K562 (cell line): ENCODE measurements around the gene PAQR8. TPM values are rescaled to one million over a fixed set of nuclear protein-coding genes. Genes with fewer than 3 reads are reported as not detected.

Experiments used
- ATAC-seq: fragments of 200-7000 bp; cut with Tn5 transposase; 3 replicates; pipeline ENCODE4 v1.9.1; 2020; ENCODE audit warnings: moderate library complexity
- BruUV-seq: library from RNA; stranded (reverse); fragments of 400-500 nt; replicated peaks from 2 replicates; lab custom pipeline; 2021; lab: Mats Ljungman, UMichigan
- CTCF ChIA-PET: fragments of 300-600 bp; formaldehyde crosslinking; extraction: SDS; loops from one replicate; lab custom pipeline; 2021; ENCODE audit warnings: low intra/inter-chr PET ratio; lab: Yijun Ruan, JAX
- POLR2A ChIA-PET: fragments of 300-600, 350-650 bp; sonication (Branson Sonifier 250); formaldehyde crosslinking; extraction: SDS; loops from one replicate; lab custom pipeline; 2021; ENCODE audit warnings: antibody characterized with exemption, inconsistent platforms; lab: Yijun Ruan, JAX
- DNase-seq, 4 experiments: peaks; one replicate each; pipeline versions ENCODE4 v3.0.0 to v3.0.0-alpha.2; 2011 to 2018; ENCODE audit warnings: low spot score in 3 of 4, mixed read lengths in 3 of 4; ENCODE audit errors: extremely low read depth in 1 of 4
- FAIRE-seq: peaks from 2 replicates; lab custom pipeline; 2011; peaks lifted over from hg19 to GRCh38; lab: Jason Lieb, UNC
- H2AFZ ChIP-seq: 2 replicates; pipeline ENCODE4 v1.6.0; 2011; ENCODE audit warnings: low read depth, low read length, control low read depth, inconsistent platforms
- H3K27ac ChIP-seq: fragments of 200-600 bp; 3 replicates; pipeline ENCODE4 v1.8.0; 2011; ENCODE audit warnings: low read depth, mild to moderate bottlenecking, control low read depth, inconsistent platforms, low read length, moderate library complexity, mixed read lengths; ENCODE audit errors: extremely low read depth
- H3K27me3 ChIP-seq, 2 experiments: fragments of 300-600 bp in 1 of 2; 2 replicates in 1 of 2; 3 replicates in 1 of 2; pipeline versions ENCODE4 v1.6.0 to v1.8.0; 2011; ENCODE audit warnings: inconsistent platforms in 2 of 2, low read length in 2 of 2, mild to moderate bottlenecking in 1 of 2, mixed read lengths in 1 of 2, moderate library complexity in 1 of 2; ENCODE audit not compliant: control insufficient read depth in 2 of 2, insufficient read depth in 2 of 2
- H3K36me3 ChIP-seq: fragments of 300-600 bp; 3 replicates; pipeline ENCODE4 v1.8.0; 2011; ENCODE audit warnings: mild to moderate bottlenecking, low read length, inconsistent platforms; ENCODE audit not compliant: control insufficient read depth, insufficient read depth
- H3K4me1 ChIP-seq, 2 experiments: fragments of 200-600 bp in 1 of 2; replicated peaks in 1 of 2; 2 replicates in 1 of 2; 3 replicates in 1 of 2; pipeline versions ENCODE4 v1.5.1 to v1.8.0; 2011; ENCODE audit warnings: inconsistent platforms in 2 of 2, low read length in 2 of 2, mild to moderate bottlenecking in 1 of 2, mixed read lengths in 1 of 2, moderate library complexity in 1 of 2; ENCODE audit not compliant: control insufficient read depth in 2 of 2, insufficient read depth in 2 of 2
- H3K4me2 ChIP-seq: 2 replicates; pipeline ENCODE4 v1.6.1; 2011; ENCODE audit warnings: low read length, control low read depth, inconsistent platforms, mixed read lengths; ENCODE audit not compliant: insufficient read depth
- H3K4me3 ChIP-seq: fragments of 200-600 bp; sonication (generic), shearing (Covaris generic); 2 replicates; pipeline ENCODE4 v1.5.1; 2016; ENCODE audit warnings: control low read depth, inconsistent platforms
- H3K79me2 ChIP-seq: fragments of 200-600 bp; 3 replicates; pipeline ENCODE4 v1.8.0; 2011; ENCODE audit warnings: low read length, inconsistent platforms; ENCODE audit not compliant: control insufficient read depth, insufficient read depth
- H3K9ac ChIP-seq, 2 experiments: 2 replicates each; pipeline versions ENCODE4 v1.6.0 to v1.6.1; 2011; ENCODE audit warnings: low read depth in 2 of 2, low read length in 2 of 2, control low read depth in 1 of 2, inconsistent platforms in 1 of 2, mild to moderate bottlenecking in 1 of 2, mixed read lengths in 1 of 2; ENCODE audit not compliant: insufficient read depth in 1 of 2
- H3K9me1 ChIP-seq: one replicate; pipeline ENCODE4 v1.6.0; 2011; ENCODE audit warnings: inconsistent platforms, mild to moderate bottlenecking, low read length, moderate library complexity; ENCODE audit not compliant: control insufficient read depth, insufficient read depth
- H3K9me3 ChIP-seq: replicated peaks from 2 replicates; pipeline ENCODE4 v1.5.1; 2011; ENCODE audit warnings: low read depth, low read length, inconsistent platforms; ENCODE audit not compliant: control insufficient read depth, insufficient read depth
- H4K20me1 ChIP-seq: replicated peaks from 2 replicates; pipeline ENCODE4 v1.6.1; 2011; ENCODE audit warnings: low read length, inconsistent platforms, mixed read lengths; ENCODE audit not compliant: control insufficient read depth, insufficient read depth
- C11orf30 ChIP-seq: fragments of 450-650 bp; IDR thresholded peaks from 2 replicates; pipeline ENCODE4 v1.6.1; 2016; ENCODE audit warnings: low read depth, mild to moderate bottlenecking
- CBX8 ChIP-seq: fragments of 200-600 bp; sonication (generic); IDR thresholded peaks from 2 replicates; pipeline ENCODE4 v1.6.1; 2012; ENCODE audit warnings: borderline replicate concordance, mixed run types, low read depth, mild to moderate bottlenecking, moderate library complexity, mixed read lengths, low read length, control low read depth, inconsistent platforms; ENCODE audit not compliant: poor library complexity, severe bottlenecking; ENCODE audit errors: extremely low read depth
- CEBPB ChIP-seq: fragments of 450-650 bp; IDR thresholded peaks from 2 replicates; pipeline ENCODE4 v1.6.1; 2016; ENCODE audit warnings: missing genetic modification characterization, missing compliant biosample characterization
- FOXK2 ChIP-seq, 2 experiments: fragments of 450-650 bp; IDR thresholded peaks in 1 of 2; conservative IDR thresholded peaks in 1 of 2; 2 replicates each; pipeline ENCODE4 v1.6.1; 2016; ENCODE audit warnings: low read depth in 2 of 2, mild to moderate bottlenecking in 1 of 2
- GTF2E2 ChIP-seq: fragments of 200-800 bp; sonication (Bioruptor generic); IDR thresholded peaks from 2 replicates; pipeline ENCODE4 v1.6.1; 2016; ENCODE audit warnings: missing genetic modification characterization, missing compliant biosample characterization
- HIVEP1 ChIP-seq: fragments of 250-450 bp; sonication (Bioruptor Pico); IDR thresholded peaks from 2 replicates; pipeline ENCODE4 v1.4.0; 2020; ENCODE audit warnings: mild to moderate bottlenecking
- HSF4 ChIP-seq: fragments of 250-450 bp; sonication (Bioruptor Pico); IDR thresholded peaks from 2 replicates; pipeline ENCODE4 v2.1.2; 2022; ENCODE audit warnings: mild to moderate bottlenecking, moderate library complexity, borderline replicate concordance
- LARP7 ChIP-seq: fragments of 450-650 bp; IDR thresholded peaks from 2 replicates; pipeline ENCODE4 v1.6.1; 2016
- LEF1 ChIP-seq: fragments of 450-650 bp; IDR thresholded peaks from 2 replicates; pipeline ENCODE4 v1.6.1; 2016; ENCODE audit warnings: mild to moderate bottlenecking
- MTA1 ChIP-seq: fragments of 450-650 bp; IDR thresholded peaks from 2 replicates; pipeline ENCODE4 v1.6.1; 2017; ENCODE audit warnings: borderline replicate concordance
- PHF8 ChIP-seq: fragments of 200-600 bp; sonication (generic); IDR thresholded peaks from 2 replicates; pipeline ENCODE4 v1.6.1; 2012; ENCODE audit warnings: mixed run types, mild to moderate bottlenecking, inconsistent platforms, low read length, moderate library complexity, borderline replicate concordance
- POLR2H ChIP-seq: IDR thresholded peaks from 2 replicates; pipeline ENCODE4 v1.6.1; 2016; ENCODE audit warnings: missing genetic modification characterization, low read depth, mild to moderate bottlenecking, control low read depth, missing compliant biosample characterization, moderate library complexity
- RAD21 ChIP-seq, 2 experiments: fragments of 250-450 bp in 1 of 2; fragments of 450-650 bp in 1 of 2; sonication (Bioruptor Pico) in 1 of 2; formaldehyde crosslinking in 1 of 2; IDR thresholded peaks in 1 of 2; conservative IDR thresholded peaks in 1 of 2; 2 replicates each; pipeline versions ENCODE4 v1.4.0 to v1.8.0; 2020 to 2022; ENCODE audit warnings: mild to moderate bottlenecking in 2 of 2, moderate library complexity in 1 of 2
- SMARCA4 ChIP-seq: fragments of 450-650 bp; IDR thresholded peaks from 2 replicates; pipeline ENCODE4 v1.6.1; 2016
- SUPT5H ChIP-seq: fragments of 450-650 bp; IDR thresholded peaks from 2 replicates; pipeline ENCODE4 v1.6.1; 2016
- XRCC3 ChIP-seq: fragments of 450-650 bp; IDR thresholded peaks from 2 replicates; pipeline ENCODE4 v1.6.1; 2017; ENCODE audit warnings: mild to moderate bottlenecking, moderate library complexity
- ZFX ChIP-seq: sonication (generic); formaldehyde crosslinking; IDR thresholded peaks from 2 replicates; pipeline ENCODE4 v1.8.0; 2022; ENCODE audit warnings: mild to moderate bottlenecking, missing genetic modification reagents, moderate library complexity
- ZNF41 ChIP-seq: fragments of 250-450 bp; sonication (Bioruptor Pico); conservative IDR thresholded peaks from 2 replicates; pipeline ENCODE4 v1.4.0; 2020; ENCODE audit warnings: mild to moderate bottlenecking
- WGBS: fragments of 100-300 bp; shearing (Covaris generic); methylation state at CpG from one replicate; pipeline ENCODE4 v1.1.6; 2016; ENCODE audit warnings: low coverage, mixed read lengths; ENCODE audit not compliant: insufficient coverage; ENCODE audit errors: missing lambda C conversion rate; 5-methylcytosine and 5-hydroxymethylcytosine counted together
- in situ Hi-C: fragments of 300-500 bp; cut with MboI; formaldehyde crosslinking; loops from 4 replicates; pipeline ENCODE4 v1.15.0; 2018; ENCODE audit warnings: inconsistent platforms, mixed read lengths
- intact Hi-C: fragments of 100-400 bp; cut with micrococcal nuclease; formaldehyde crosslinking; loops from 2 replicates; pipeline ENCODE4 v1.14.2; 2022
- polyA plus RNA-seq, 8 experiments: library from polyadenylated mRNA; depleted of rRNA in 4 of 8; stranded (reverse) in 5 of 8; unstranded in 3 of 8; fragments of >200 nt; fragmentation: Nextera tagmentation in 2 of 8; fragmentation: Illumina TruSeq in 1 of 8; extraction: Ambion mirVana in 2 of 8; extraction: Trizol in 1 of 8; gene quantifications; 2 replicates each; pipeline versions ENCODE4 v1.2.1 to v1.2.3, GENCODE V29; 2011 to 2014; ENCODE audit warnings: inconsistent platforms in 1 of 8, missing spikeins in 1 of 8
- total RNA-seq, 7 experiments: library from RNA; depleted of rRNA in 6 of 7; stranded (reverse); fragments of >200 nt in 6 of 7; fragmentation: Illumina TruSeq in 2 of 7; extraction: Trizol in 2 of 7; gene quantifications; 2 replicates each; pipeline versions ENCODE4 v1.2.1 to v1.2.3, GENCODE V29; 2011 to 2021; ENCODE audit warnings: low replicate concordance in 1 of 7
- TF ChIP-seq, protein P1 (sequence below): fragments of 250-450 bp; sonication (Bioruptor Pico); IDR thresholded peaks from 2 replicates; pipeline ENCODE4 v1.4.0; 2020; ENCODE audit warnings: borderline replicate concordance
- TF ChIP-seq, protein P2 (sequence below): fragments of 450-650 bp; conservative IDR thresholded peaks from 2 replicates; pipeline ENCODE4 v1.6.1; 2016; ENCODE audit warnings: missing genetic modification characterization, low read depth, mild to moderate bottlenecking, missing compliant biosample characterization, moderate library complexity

Gene PAQR8
- total and polyA plus RNA-seq, 9 of the 15 experiments (the other 6 are each of a cell fraction or from before 2014, with no cell fraction given): 1.4 to 10.2 (median 3.5) TPM

GRCh38 chr6:52325695-52326471 lies 36.1 kb upstream of the PAQR8 start:
- peak; percentile 68 for ATAC-seq
- Histone ChIP-seq H3K36me3 (no peaks in the 10 kb centered on the region), H4K20me1 (no peaks in the 10 kb centered on the region), H3K9ac (peak overlapping the region in 1 of 2 experiments; percentile 30; a peak in 2 of 4 replicates), H3K27ac (no peak overlapping the region; the same call in 2 of the 3 replicates), H3K4me1 (peaks cover 17% of the 10 kb centered on the region in 2 experiments), H3K9me3 (no peaks in the 10 kb centered on the region), H3K4me2 (peak overlapping the region; percentile 30), H2AFZ (peak overlapping the region; percentile 89), H3K79me2 (no peaks in the 10 kb centered on the region), H3K4me3 (no peak overlapping the region), H3K27me3 (no peaks in the 10 kb centered on the region), H3K9me1 (no peaks in the 10 kb centered on the region)
- intact Hi-C loops (no loop called here), in situ Hi-C loops (no loop called here)
- BruUV-seq: no TSS peak
- CTCF ChIA-PET: no interaction called here
- DNase-seq: no peak
- POLR2A ChIA-PET: interaction anchor here (1.6 kb wide), 1 partner anchor 10 kb away, joined by 9 read pairs; no protein-coding TSS in a partner anchor
- 40% methylated on average over 10 of the region's 14 CpGs for WGBS
- FAIRE-seq: no peak
- TF ChIP-seq HIVEP1 (CRISPR knock-in tag) (no peak), ZFX (CRISPR knock-in tag) (peak; percentile 37; the same call in 1 of the 2 replicates), LEF1 (peak; percentile 45; the same call in 1 of the 2 replicates), PHF8 (no peak), ZNF41 (CRISPR knock-in tag) (no peak), CBX8 (no peak), POLR2H (tag) (no peak), MTA1 (no peak), LARP7 (no peak), SMARCA4 (0 out of 2 replicates have a peak, but pooled peaks have one; percentile 11), SUPT5H (no peak), HSF4 (CRISPR knock-in tag) (no peak), GTF2E2 (tag) (no peak), C11orf30 (peak; percentile 27; the same call in 1 of the 2 replicates), CEBPB (no peak), FOXK2 (conservative IDR thresholded peaks at IDR 0.05 in 1 of 2, IDR thresholded peaks at IDR 0.05 in 1 of 2; ENCODE audit: low read depth in 2 of 2) (peak in 1 of 2 experiments; percentile 15; a peak in 1 of 4 replicates), RAD21 (CRISPR knock-in tag; conservative IDR thresholded peaks at IDR 0.05 in 1 of 2, IDR thresholded peaks at IDR 0.05 in 1 of 2) (no peak), XRCC3 (no peak)
- TF ChIP-seq, protein P1, sequence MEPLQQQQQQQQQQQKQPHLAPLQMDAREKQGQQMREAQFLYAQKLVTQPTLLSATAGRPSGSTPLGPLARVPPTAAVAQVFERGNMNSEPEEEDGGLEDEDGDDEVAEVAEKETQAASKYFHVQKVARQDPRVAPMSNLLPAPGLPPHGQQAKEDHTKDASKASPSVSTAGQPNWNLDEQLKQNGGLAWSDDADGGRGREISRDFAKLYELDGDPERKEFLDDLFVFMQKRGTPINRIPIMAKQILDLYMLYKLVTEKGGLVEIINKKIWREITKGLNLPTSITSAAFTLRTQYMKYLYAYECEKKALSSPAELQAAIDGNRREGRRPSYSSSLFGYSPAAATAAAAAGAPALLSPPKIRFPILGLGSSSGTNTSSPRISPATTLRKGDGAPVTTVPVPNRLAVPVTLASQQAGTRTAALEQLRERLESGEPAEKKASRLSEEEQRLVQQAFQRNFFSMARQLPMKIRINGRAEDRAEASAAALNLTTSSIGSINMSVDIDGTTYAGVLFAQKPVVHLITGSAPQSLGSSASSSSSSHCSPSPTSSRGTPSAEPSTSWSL: no peak
- TF ChIP-seq, protein P2, sequence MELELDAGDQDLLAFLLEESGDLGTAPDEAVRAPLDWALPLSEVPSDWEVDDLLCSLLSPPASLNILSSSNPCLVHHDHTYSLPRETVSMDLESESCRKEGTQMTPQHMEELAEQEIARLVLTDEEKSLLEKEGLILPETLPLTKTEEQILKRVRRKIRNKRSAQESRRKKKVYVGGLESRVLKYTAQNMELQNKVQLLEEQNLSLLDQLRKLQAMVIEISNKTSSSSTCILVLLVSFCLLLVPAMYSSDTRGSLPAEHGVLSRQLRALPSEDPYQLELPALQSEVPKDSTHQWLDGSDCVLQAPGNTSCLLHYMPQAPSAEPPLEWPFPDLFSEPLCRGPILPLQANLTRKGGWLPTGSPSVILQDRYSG (tag): no peak
